AG09309 (cell line): ENCODE measurements around the gene NABP2.
"Not testable (repeated sequence)": the region's sequence is repeated elsewhere in the genome, so short reads cannot be mapped to it uniquely, and the experiment has no call there.

Experiments
- DNase-seq: peaks from one replicate; pipeline ENCODE4 v3.0.0-alpha.2; 2010; ENCODE audit warnings: low read depth
- H3K4me3 ChIP-seq: 2 replicates; pipeline ENCODE4 v1.5.1; 2011; ENCODE audit warnings: mild to moderate bottlenecking, low read depth, low read length, moderate library complexity; ENCODE audit not compliant: control insufficient read depth
- CTCF ChIP-seq: IDR thresholded peaks from 2 replicates; pipeline ENCODE4 v1.5.1; 2011; ENCODE audit warnings: mild to moderate bottlenecking, low read depth, low read length, inconsistent platforms; ENCODE audit not compliant: insufficient read depth, control insufficient read depth; ENCODE audit errors: missing control alignments

NABP2 gene

GRCh38 chr12:56189918-56190694 lies 34.0 kb upstream of the NABP2 start:
- TF ChIP-seq CTCF = no peak
- H3K4me3 ChIP-seq = peak overlapping the region; percentile 92
- peak; percentile 35 for DNase-seq

- DNase-seq = no peak
- TF ChIP-seq CTCF = no peak
- no peak overlapping the region for H3K4me3 ChIP-seq
Observed at GRCh38 chr12:56190695-56191155, 33.4 kb upstream of the NABP2 start.

GRCh38 chr12:56192582-56192981 lies 31.6 kb upstream of the NABP2 start:
- no peak for TF ChIP-seq CTCF
- H3K4me3 ChIP-seq = no peak overlapping the region
- no peak for DNase-seq

- DNase-seq = peak; percentile 54
- peak; percentile 79 for TF ChIP-seq CTCF
Observed at GRCh38 chr12:56193025-56193578, 31.0 kb upstream of the NABP2 start.

GRCh38 chr12:56196818-56197550 lies 27.2 kb upstream of the NABP2 start:
- not testable (repeated sequence) for H3K4me3 ChIP-seq
- DNase-seq = peak; percentile 97

More at GRCh38 chr12:56193025-56193578, 31.0 kb upstream of the NABP2 start:
- no peak overlapping the region for H3K4me3 ChIP-seq

- H3K4me3 ChIP-seq = no peak overlapping the region
- TF ChIP-seq CTCF = no peak
- DNase-seq = no peak
Observed at GRCh38 chr12:56197921-56198635, 26.1 kb upstream of the NABP2 start.

GRCh38 chr12:56198836-56199235 lies 25.3 kb upstream of the NABP2 start:
- no peak for TF ChIP-seq CTCF

More at GRCh38 chr12:56198836-56199235, 25.3 kb upstream of the NABP2 start:
- no peak overlapping the region for H3K4me3 ChIP-seq
- no peak for DNase-seq
